ENCODE measurements around the gene LEO1. TPM values are rescaled to one million over a fixed set of nuclear protein-coding genes. Genes with fewer than 3 reads are reported as not detected.

Gene LEO1
- total and polyA plus RNA-seq, 2 of the 13 experiments (the other 11 are each of a cell fraction or from before 2014, with no cell fraction given) = 17.0 to 60.3 TPM

GRCh38 chr15:51970132-51970817 lies 1.3 kb downstream of the LEO1 start (continued):
- no peak for TF ChIP-seq CEBPZ (IDR thresholded peaks at IDR 0.05; ENCODE audit: low read length)
- TF ChIP-seq ZNF552 (CRISPR knock-in tag; IDR thresholded peaks at IDR 0.05; ENCODE audit: borderline replicate concordance) = no peak
- TF ChIP-seq ZNF280D (CRISPR knock-in tag; IDR thresholded peaks at IDR 0.05) = 0 out of 2 replicates have a peak, but pooled peaks have one; percentile 47
- no peak for TF ChIP-seq ETS1 (CRISPR knock-in tag; IDR thresholded peaks at IDR 0.05)
- peak; percentile 68 for TF ChIP-seq FOXP4 (CRISPR knock-in tag; IDR thresholded peaks at IDR 0.05)
- TF ChIP-seq RELA (CRISPR knock-in tag; IDR thresholded peaks at IDR 0.05) = no peak
- no peak for TF ChIP-seq ZFP90 (CRISPR knock-in tag; IDR thresholded peaks at IDR 0.05; ENCODE audit: borderline replicate concordance)
- no peak; the same call in 1 of the 2 replicates for TF ChIP-seq NCOR1 (IDR thresholded peaks at IDR 0.05; ENCODE audit: borderline replicate concordance, low read length)
- TF ChIP-seq NPAS2 (CRISPR knock-in tag; IDR thresholded peaks at IDR 0.05; ENCODE audit: borderline replicate concordance) = no peak
- TF ChIP-seq FOSL2 (CRISPR knock-in tag; IDR thresholded peaks at IDR 0.05) = peak; percentile 38; the same call in 1 of the 2 replicates
- peak; percentile 19; the same call in 1 of the 2 replicates for TF ChIP-seq TFAP4 (IDR thresholded peaks at IDR 0.05; ENCODE audit: borderline replicate concordance, low read depth)
- no peak for TF ChIP-seq ZNF703 (CRISPR knock-in tag; IDR thresholded peaks at IDR 0.05; ENCODE audit: borderline replicate concordance)
- TF ChIP-seq MAF1 (CRISPR knock-in tag; IDR thresholded peaks at IDR 0.05; ENCODE audit: borderline replicate concordance) = no peak
- peak; percentile 61 for TF ChIP-seq CEBPG (CRISPR knock-in tag; IDR thresholded peaks at IDR 0.05)

Data from HepG2 (cell line).